Pancreas (tissue), 10 donors: ENCODE data around the gene DIAPH3. TPM values are rescaled to one million over a fixed set of nuclear protein-coding genes. Genes with fewer than 3 reads are reported as not detected.

Source experiments
- ATAC-seq, 4 donors: fragments of 200-7000 bp; cut with Tn5 transposase; one replicate each; pipeline versions ENCODE4 v1.8.0 to v1.9.1; 2020; ENCODE audit warnings: mild to moderate bottlenecking in 4 of 4, moderate library complexity in 4 of 4
- DNase-seq, 6 donors: peaks; one replicate each; pipeline ENCODE4 v3.0.0-alpha.2; 2020
- FAIRE-seq: peaks from 2 replicates; lab custom pipeline; 2012; peaks lifted over from hg19 to GRCh38; lab: Jason Lieb, UNC
- H3K27ac ChIP-seq, 4 donors: fragments of 200-600 bp; sonication (generic); 1 replicate in 3 of 4; 2 replicates in 1 of 4; pipeline versions ENCODE4 v1.5.0 to v1.8.0; 2020
- H3K27me3 ChIP-seq, 4 donors: fragments of 200-600 bp; one replicate each; pipeline ENCODE4 v1.8.0; 2021
- H3K36me3 ChIP-seq, 3 donors: fragments of 200-600 bp; sonication (generic) in 1 of 3; one replicate each; pipeline versions ENCODE4 v1.5.0 to v1.8.0; 2020 to 2021
- H3K4me1 ChIP-seq, 3 donors: fragments of 200-600 bp; one replicate each; pipeline ENCODE4 v1.8.0; 2021
- H3K4me3 ChIP-seq, 4 donors: fragments of 200-600 bp; sonication (generic) in 2 of 4; one replicate each; pipeline versions ENCODE4 v1.5.0 to v1.8.0; 2020 to 2021
- H3K9me3 ChIP-seq, 4 donors: fragments of 200-600 bp; one replicate each; pipeline ENCODE4 v1.8.0; 2021
- WGBS, 2 donors: extraction: QIAGEN DNeasy Blood & Tissue Kit; methylation state at CpG; one replicate each; pipeline ENCODE4 v1.1.7; 2013; 5-methylcytosine and 5-hydroxymethylcytosine counted together
- intact Hi-C, 3 donors: fragments of 100-400 bp; cut with DNase I; formaldehyde crosslinking; loops; one replicate each; pipeline versions ENCODE4 v1.11.1 to v1.14.2; 2022
- polyA plus RNA-seq, 2 donors: library from polyadenylated mRNA; stranded (reverse); fragments of 200-250 nt; gene quantifications; one replicate each; pipeline ENCODE4 v1.2.3, GENCODE V29; 2013
- total RNA-seq, 6 donors: library from RNA; stranded (reverse); fragmentation: NEBNext Ultra II Directional in 4 of 6; extraction: Animal tissue kit (Norgen Biotek cat#: 25700) in 4 of 6; gene quantifications; one replicate each; pipeline versions ENCODE4 v1.2.1 to v1.2.4, GENCODE V29; 2021 to 2023
- TF ChIP-seq, protein P1 (sequence below), 4 donors: fragments of 200-600 bp; sonication (generic) in 3 of 4; IDR thresholded peaks; one replicate each; pipeline versions ENCODE4 v1.5.0 to v1.8.0; 2021; ENCODE audit warnings: antibody characterized with exemption in 4 of 4
- donor health status: healthy with polysubstance abuse.
- donor health status: DM: no; HTN: no; CAD: no; lungs with moderate emphysema.
- donor health status: DM: no; HTN: no; CAD: no.
- donor health status: control.
- donor health status: control.
- donor health status: Bipolar disorder and iron deficiency.
- donor health status: DM: yes; HTN: yes; CAD: no.
- donor health status: DM: no; HTN: no; CAD: no.
- donor health status: DM: no; HTN: no; CAD: no.
- donor health status: DM: yes; HTN: yes; CAD: no.

The DIAPH3 gene
- total and polyA plus RNA-seq, 8 donors, result 0.12 to 1.3 (median 0.42) TPM; not detected in 1

DNA sequence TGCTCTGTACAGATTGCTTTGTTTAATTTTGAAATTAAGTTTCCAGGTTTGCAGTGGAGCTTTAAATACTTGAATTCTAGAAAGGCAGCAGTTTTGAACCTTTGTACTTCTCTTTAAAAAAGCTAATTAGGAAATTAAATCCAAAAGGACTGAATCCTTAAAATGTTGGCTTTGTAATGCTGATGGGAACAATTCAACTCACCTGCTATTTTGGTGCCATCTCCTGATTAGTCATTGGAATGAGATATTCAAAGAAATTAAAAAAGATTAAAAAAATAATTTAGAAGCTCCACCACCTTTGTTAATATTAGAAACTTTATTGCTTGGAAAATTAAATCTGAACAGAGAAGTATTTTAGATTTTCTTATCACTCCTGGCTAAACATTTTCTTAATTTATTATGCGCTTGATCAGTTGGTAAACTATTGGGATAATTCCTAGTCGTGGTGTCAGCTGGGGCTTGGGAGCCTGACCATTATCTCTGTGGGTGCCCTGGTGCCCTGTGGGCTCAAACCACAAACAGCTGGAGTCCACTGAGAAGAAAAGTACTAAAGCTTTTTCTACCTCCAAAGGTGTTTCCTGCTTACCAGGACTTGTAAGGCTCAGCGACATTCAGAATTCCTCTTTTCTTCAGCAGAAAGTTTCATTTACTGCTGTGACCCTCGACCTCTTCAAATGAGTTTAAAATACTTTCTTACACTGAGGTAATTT, 540.4 kb downstream of the DIAPH3 start:
- H3K27me3 ChIP-seq, result no peaks in the 10 kb centered on the region
- intact Hi-C loops, result no loop called here
- H3K9me3 ChIP-seq, result no peaks in the 10 kb centered on the region
- ATAC-seq, result no peak
- no peak for DNase-seq
- 62 to 72% methylated on average over 4 of the region's 4 CpGs for WGBS, 2 donors
- no peak for FAIRE-seq
- H3K4me1 ChIP-seq, result no peaks in the 10 kb centered on the region
- H3K36me3 ChIP-seq, result no peaks in the 10 kb centered on the region
- H3K27ac ChIP-seq, result no peak overlapping the region
- TF ChIP-seq, protein P1, sequence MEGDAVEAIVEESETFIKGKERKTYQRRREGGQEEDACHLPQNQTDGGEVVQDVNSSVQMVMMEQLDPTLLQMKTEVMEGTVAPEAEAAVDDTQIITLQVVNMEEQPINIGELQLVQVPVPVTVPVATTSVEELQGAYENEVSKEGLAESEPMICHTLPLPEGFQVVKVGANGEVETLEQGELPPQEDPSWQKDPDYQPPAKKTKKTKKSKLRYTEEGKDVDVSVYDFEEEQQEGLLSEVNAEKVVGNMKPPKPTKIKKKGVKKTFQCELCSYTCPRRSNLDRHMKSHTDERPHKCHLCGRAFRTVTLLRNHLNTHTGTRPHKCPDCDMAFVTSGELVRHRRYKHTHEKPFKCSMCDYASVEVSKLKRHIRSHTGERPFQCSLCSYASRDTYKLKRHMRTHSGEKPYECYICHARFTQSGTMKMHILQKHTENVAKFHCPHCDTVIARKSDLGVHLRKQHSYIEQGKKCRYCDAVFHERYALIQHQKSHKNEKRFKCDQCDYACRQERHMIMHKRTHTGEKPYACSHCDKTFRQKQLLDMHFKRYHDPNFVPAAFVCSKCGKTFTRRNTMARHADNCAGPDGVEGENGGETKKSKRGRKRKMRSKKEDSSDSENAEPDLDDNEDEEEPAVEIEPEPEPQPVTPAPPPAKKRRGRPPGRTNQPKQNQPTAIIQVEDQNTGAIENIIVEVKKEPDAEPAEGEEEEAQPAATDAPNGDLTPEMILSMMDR (IDR thresholded peaks at IDR 0.05), result no peak
- no peak overlapping the region for H3K4me3 ChIP-seq

DNA sequence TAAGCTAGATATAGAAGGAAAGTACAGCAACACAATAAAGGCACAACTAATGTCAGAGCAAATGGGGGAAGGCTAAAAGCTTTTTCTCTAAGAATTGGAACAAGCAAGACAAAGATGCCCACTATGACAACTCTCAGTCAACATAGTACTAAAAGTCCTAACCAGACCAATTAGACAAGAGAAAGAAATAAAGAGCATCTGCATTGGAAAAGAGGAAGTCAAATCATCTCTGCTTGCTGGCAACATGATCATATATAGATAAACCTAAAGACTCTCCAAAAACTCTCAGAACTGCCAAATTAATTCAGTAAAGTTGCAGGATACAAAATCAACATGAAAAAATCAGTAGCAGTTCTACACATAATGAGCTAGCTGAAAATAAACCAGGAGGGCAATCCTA, 542.0 kb downstream of the DIAPH3 start:
- no peak for ATAC-seq
- DNase-seq, result no peak
- Histone ChIP-seq H3K9me3 (no peaks in the 10 kb centered on the region), H3K4me1 (no peaks in the 10 kb centered on the region), H3K4me3 (no peak overlapping the region), H3K27me3 (no peaks in the 10 kb centered on the region), H3K27ac (no peak overlapping the region), H3K36me3 (no peaks in the 10 kb centered on the region)
- no peak for FAIRE-seq
- TF ChIP-seq, protein P1 (IDR thresholded peaks at IDR 0.05), result no peak
- intact Hi-C loops, result no loop called here

Other genes starting within 250 kb of the DIAPH3 start
- 10 to 100 TPM; 17.8 to 24.6 (median 21.4) TPM for gene TDRD3, start 233.3 kb upstream of the DIAPH3 start, total RNA-seq
- gene TDRD3, start 233.3 kb upstream of the DIAPH3 start, polyA plus RNA-seq, result 10 to 100 TPM; 12.2 to 14.3 TPM